ENCODE measurements around the gene TDP2.
"Not testable (repeated sequence)": the region's sequence is repeated elsewhere in the genome, so short reads cannot be mapped to it uniquely, and the experiment has no call there.

The TDP2 gene

GRCh38 chr6:24664046-24664987, 2.4 kb downstream of the TDP2 start:
- DNase-seq (ENCODE audit: low read depth) = no peak
- H3K4me3 ChIP-seq (ENCODE audit: low read length) = no peak overlapping the region

DNA sequence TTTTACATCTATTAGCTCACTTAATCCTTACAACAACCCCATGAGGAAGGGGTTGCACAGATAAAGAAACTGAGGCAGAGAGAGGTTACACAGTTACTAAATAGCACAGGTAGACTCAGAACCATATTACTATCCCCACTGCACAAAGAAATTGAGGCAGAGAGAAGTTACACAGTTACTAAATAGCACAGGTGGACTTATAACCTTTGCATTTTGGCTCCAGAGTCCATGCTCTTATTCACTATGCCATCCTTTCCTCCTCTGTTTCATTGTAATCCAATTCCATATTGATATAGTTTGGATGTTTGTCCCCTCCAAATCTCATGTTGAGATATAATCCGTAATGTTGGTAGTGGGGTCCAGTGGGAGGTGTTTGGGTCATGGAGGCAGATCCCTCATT, 3.5 kb downstream of the TDP2 start:
- H3K4me3 ChIP-seq (ENCODE audit: low read length) = no peak overlapping the region
- DNase-seq (ENCODE audit: low read depth) = no peak
- TF ChIP-seq, protein P1, sequence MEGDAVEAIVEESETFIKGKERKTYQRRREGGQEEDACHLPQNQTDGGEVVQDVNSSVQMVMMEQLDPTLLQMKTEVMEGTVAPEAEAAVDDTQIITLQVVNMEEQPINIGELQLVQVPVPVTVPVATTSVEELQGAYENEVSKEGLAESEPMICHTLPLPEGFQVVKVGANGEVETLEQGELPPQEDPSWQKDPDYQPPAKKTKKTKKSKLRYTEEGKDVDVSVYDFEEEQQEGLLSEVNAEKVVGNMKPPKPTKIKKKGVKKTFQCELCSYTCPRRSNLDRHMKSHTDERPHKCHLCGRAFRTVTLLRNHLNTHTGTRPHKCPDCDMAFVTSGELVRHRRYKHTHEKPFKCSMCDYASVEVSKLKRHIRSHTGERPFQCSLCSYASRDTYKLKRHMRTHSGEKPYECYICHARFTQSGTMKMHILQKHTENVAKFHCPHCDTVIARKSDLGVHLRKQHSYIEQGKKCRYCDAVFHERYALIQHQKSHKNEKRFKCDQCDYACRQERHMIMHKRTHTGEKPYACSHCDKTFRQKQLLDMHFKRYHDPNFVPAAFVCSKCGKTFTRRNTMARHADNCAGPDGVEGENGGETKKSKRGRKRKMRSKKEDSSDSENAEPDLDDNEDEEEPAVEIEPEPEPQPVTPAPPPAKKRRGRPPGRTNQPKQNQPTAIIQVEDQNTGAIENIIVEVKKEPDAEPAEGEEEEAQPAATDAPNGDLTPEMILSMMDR (conservative IDR thresholded peaks at IDR 0.05; ENCODE audit: low read length) = no peak

More at GRCh38 chr6:24664046-24664987, 2.4 kb downstream of the TDP2 start:
- TF ChIP-seq, protein P1 (conservative IDR thresholded peaks at IDR 0.05; ENCODE audit: low read length) = no peak

- TF ChIP-seq, protein P1 (conservative IDR thresholded peaks at IDR 0.05; ENCODE audit: low read length) = no peak
- DNase-seq (ENCODE audit: low read depth) = no peak
- no peak overlapping the region for H3K4me3 ChIP-seq (ENCODE audit: low read length)
Measured at GRCh38 chr6:24662236-24662635, 4.5 kb downstream of the TDP2 start.

DNA sequence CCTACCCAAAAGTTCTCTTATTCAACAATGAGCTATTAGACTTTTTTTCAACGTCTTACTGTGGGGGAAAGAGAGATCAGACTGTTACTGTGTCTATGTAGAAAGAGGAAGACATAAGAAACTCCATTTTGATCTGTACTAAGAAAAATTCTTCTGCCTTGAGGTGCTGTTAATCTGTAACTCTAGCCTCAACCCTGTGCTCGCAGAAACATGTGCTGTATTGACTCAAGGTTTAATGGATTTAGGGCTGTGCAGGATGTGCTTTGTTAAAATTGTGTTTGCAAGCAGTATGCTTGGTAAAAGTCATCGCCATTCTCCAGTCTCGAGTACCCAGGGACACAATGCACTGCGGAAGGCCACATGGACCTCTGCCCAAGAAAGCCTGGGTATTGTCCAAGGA, 4.9 kb downstream of the TDP2 start:
- H3K4me3 ChIP-seq (ENCODE audit: low read length); DNase-seq (ENCODE audit: low read depth): not testable (repeated sequence)

- no peak overlapping the region for H3K4me3 ChIP-seq (ENCODE audit: low read length)
- TF ChIP-seq, protein P1 (conservative IDR thresholded peaks at IDR 0.05; ENCODE audit: low read length) = no peak
- no peak for DNase-seq (ENCODE audit: low read depth)
Measured at GRCh38 chr6:24660105-24660504, 6.6 kb downstream of the TDP2 start.

DNA sequence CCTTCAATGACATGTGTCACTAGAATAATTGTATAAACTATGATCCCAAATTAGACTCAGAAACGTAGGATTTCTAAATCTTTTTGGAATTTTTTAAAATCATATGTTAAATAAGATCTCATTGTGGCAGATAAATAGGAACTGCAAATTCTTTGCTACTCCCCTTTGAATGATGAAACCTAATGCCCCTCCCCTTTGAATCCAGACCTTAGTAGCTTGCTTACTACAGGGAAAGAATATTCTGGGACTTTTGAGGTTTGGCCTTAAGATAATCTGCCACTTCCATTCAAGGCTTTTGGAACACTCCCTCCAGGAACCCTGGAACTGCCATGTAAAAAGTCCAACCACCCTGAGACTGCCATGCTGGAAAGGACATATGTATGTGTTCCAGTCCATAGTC, 7.1 kb downstream of the TDP2 start:
- no peak for DNase-seq (ENCODE audit: low read depth)

GRCh38 chr6:24658573-24659560, 7.8 kb downstream of the TDP2 start:
- no peak overlapping the region for H3K4me3 ChIP-seq (ENCODE audit: low read length)
- DNase-seq (ENCODE audit: low read depth) = peak; percentile 69

More for the DNA sequence above, 7.1 kb downstream of the TDP2 start:
- TF ChIP-seq, protein P1 (conservative IDR thresholded peaks at IDR 0.05; ENCODE audit: low read length) = no peak
- no peak overlapping the region for H3K4me3 ChIP-seq (ENCODE audit: low read length)

More at GRCh38 chr6:24658573-24659560, 7.8 kb downstream of the TDP2 start:
- TF ChIP-seq, protein P1 (conservative IDR thresholded peaks at IDR 0.05; ENCODE audit: low read length) = no peak

All from AG10803 (cell line).